GM12875 (cell line): ENCODE results near the gene SEC16A.

Experiments
- H3K4me3 ChIP-seq: one replicate; pipeline ENCODE4 v1.5.1; 2011; ENCODE audit warnings: low read depth, low read length, control low read depth
- TF ChIP-seq, protein P1 (sequence below): IDR thresholded peaks from 2 replicates; pipeline ENCODE4 v1.5.1; 2011; ENCODE audit warnings: low read depth, mild to moderate bottlenecking, control low read depth, inconsistent platforms, low read length, moderate library complexity, borderline replicate concordance; ENCODE audit not compliant: insufficient read depth

SEC16A gene, protein sequence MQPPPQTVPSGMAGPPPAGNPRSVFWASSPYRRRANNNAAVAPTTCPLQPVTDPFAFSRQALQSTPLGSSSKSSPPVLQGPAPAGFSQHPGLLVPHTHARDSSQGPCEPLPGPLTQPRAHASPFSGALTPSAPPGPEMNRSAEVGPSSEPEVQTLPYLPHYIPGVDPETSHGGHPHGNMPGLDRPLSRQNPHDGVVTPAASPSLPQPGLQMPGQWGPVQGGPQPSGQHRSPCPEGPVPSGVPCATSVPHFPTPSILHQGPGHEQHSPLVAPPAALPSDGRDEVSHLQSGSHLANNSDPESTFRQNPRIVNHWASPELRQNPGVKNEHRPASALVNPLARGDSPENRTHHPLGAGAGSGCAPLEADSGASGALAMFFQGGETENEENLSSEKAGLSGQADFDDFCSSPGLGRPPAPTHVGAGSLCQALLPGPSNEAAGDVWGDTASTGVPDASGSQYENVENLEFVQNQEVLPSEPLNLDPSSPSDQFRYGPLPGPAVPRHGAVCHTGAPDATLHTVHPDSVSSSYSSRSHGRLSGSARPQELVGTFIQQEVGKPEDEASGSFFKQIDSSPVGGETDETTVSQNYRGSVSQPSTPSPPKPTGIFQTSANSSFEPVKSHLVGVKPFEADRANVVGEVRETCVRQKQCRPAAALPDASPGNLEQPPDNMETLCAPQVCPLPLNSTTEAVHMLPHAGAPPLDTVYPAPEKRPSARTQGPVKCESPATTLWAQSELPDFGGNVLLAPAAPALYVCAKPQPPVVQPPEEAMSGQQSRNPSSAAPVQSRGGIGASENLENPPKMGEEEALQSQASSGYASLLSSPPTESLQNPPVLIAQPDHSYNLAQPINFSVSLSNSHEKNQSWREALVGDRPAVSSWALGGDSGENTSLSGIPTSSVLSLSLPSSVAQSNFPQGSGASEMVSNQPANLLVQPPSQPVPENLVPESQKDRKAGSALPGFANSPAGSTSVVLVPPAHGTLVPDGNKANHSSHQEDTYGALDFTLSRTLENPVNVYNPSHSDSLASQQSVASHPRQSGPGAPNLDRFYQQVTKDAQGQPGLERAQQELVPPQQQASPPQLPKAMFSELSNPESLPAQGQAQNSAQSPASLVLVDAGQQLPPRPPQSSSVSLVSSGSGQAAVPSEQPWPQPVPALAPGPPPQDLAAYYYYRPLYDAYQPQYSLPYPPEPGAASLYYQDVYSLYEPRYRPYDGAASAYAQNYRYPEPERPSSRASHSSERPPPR (N-terminal part only)

DNA sequence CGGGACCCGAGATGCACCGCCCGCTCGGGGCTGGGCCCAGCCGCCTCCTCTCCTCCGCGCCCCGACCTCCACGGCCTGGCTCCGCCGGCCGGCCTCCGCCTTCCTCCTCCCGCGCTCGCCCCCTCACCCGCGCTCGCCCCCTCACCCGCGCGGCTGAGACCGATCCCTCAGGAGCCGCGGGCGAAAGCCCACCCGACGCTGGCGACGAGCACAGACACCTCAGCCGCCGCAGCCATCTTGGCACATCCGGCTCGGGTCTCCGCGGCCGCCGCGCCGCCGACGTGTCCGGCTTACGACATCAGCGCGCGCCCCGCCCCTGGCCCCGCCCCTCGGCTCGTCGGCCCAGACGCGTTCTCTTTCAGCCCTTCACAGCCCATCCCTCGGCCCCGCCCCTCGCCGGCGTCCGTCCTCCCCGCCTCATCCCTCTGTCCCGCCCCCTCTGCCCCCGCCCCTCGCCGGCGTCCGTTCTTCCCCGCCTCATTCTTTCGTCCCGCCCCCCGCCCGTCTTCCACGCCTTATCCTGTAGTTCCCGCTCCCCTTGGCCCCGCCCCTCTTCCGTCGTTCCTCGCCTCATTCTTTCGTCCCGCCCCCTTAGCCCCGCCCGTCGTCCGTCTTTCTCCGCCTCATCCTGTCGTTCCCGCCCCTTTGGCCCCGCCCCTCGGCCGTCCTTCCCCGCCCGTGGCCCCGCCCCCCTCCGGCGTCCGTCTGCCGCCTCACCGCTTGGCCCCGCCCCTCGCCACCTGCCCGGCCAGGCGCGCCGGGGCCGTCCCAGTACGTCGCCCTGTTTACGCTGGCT, at the start of gene SEC16A:
Gene SEC16A (minus strand): TSS at position 248 of the 796 bp plus-strand sequence. CDS start 5,425 bp downstream, outside the sequence.
- peak within 1 kb of the TSS; percentile 89 for H3K4me3 ChIP-seq
- TF ChIP-seq, protein P1, sequence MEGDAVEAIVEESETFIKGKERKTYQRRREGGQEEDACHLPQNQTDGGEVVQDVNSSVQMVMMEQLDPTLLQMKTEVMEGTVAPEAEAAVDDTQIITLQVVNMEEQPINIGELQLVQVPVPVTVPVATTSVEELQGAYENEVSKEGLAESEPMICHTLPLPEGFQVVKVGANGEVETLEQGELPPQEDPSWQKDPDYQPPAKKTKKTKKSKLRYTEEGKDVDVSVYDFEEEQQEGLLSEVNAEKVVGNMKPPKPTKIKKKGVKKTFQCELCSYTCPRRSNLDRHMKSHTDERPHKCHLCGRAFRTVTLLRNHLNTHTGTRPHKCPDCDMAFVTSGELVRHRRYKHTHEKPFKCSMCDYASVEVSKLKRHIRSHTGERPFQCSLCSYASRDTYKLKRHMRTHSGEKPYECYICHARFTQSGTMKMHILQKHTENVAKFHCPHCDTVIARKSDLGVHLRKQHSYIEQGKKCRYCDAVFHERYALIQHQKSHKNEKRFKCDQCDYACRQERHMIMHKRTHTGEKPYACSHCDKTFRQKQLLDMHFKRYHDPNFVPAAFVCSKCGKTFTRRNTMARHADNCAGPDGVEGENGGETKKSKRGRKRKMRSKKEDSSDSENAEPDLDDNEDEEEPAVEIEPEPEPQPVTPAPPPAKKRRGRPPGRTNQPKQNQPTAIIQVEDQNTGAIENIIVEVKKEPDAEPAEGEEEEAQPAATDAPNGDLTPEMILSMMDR: no peak

DNA sequence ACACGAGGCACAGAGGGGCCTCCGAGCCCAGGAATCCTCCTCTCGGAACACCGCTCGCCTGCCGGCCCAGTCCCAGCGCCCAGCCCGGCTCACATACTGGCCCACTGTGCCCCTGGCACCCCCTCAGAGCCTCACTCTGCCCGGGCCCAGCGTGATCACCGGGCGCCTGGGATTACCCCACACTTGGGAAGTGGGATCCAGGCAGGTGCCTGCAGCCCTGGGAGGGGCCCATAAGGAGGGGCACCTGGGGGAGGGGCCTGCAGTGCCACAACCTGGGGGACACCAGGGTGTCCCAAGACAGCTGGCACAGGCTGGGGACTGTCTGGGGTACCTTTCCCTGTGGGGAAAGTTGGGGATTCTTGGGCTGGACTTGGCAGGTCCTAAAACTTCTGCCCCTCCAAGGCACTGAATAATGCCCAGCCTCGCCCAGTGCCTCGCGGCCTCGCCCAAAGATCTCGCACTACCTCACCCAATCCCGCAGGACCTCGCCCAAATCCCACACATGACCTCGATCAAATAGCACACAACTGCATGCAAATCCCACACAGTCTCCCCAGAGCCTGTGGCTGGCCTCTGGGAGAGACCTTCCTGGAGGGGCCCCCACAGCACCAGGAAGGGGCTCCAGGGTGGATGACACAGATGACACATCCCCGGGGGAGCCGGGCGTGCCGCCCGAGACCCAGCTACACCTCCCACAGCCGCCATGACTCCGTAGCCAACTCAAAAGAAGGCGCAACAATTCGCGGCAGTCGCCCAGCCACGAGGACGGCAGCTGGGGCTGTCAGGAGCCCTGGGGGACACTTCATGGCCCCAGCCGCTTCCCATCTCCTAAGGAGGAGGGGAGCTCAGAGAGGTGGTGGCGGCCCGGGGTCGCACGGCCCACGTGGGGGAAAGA, 49.3 kb upstream of the SEC16A start:
- H3K4me3 ChIP-seq: no peak overlapping the region
- TF ChIP-seq, protein P1: no peak

DNA sequence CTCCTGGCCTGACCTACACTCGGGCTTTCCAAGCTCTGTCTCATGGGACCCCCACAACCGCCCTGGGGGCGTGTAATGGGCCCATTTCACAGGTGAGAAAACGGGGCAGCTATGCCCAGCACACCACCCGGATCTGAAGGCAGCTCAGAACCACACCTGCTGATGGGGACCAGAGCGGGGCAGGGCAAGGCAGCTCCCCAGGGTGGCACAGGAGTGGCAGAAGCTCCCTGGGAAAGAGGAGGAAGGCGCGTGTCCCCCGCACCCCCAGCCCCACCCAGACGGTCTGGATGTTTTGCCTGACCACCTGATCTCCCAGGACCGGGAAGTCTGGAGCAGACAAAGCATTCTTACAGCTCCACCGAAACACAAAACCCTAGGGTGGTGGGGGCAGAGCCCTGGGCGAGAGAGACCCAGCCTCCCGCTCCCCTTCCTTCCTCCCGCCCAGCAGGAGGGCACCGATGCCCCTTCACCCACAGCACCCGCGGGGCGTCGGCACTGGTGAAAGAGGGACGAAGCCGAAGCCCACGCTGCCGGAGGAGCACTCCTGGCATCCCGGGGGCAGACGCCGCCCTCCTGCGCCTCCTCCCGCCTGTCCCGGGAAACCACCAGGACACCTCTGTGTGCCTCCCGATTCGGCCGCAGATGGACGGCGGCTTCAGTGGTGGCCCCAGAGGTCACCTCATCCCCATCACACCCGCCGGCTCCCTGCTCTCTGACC, 48.5 kb upstream of the SEC16A start:
- H3K4me3 ChIP-seq: no peak overlapping the region
- TF ChIP-seq, protein P1: no peak

DNA sequence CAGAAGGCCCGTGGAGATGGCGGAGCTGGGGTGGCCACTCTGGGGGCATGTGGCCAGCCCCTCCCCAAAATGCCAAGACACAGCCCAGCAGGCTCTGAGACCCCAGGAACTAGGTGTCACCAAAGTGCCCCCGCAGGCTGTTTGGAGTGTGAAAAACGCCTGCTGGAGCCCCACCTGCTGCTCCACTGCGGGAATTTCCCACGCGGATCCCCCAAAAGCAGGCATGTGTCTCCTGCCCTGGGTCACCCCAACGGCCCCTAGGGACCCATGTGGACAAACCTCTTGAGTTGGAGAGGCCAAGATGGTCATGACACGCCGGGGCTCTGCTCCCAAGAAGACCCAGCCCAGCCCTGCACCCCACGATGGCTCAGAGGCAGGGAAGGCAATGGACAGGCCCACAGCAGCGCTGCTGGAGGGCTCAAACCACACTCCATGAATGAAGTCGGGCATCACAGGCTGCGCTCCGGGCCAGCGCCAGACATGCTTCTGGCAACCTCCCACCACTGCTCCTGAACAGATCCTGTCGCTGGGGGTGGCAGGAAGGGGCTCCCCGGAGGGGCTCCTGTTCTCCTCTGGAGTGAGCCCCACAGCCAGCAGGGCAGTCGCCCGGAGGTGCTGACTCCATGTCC, 47.7 kb upstream of the SEC16A start:
- no peak overlapping the region for H3K4me3 ChIP-seq
- TF ChIP-seq, protein P1: no peak

DNA sequence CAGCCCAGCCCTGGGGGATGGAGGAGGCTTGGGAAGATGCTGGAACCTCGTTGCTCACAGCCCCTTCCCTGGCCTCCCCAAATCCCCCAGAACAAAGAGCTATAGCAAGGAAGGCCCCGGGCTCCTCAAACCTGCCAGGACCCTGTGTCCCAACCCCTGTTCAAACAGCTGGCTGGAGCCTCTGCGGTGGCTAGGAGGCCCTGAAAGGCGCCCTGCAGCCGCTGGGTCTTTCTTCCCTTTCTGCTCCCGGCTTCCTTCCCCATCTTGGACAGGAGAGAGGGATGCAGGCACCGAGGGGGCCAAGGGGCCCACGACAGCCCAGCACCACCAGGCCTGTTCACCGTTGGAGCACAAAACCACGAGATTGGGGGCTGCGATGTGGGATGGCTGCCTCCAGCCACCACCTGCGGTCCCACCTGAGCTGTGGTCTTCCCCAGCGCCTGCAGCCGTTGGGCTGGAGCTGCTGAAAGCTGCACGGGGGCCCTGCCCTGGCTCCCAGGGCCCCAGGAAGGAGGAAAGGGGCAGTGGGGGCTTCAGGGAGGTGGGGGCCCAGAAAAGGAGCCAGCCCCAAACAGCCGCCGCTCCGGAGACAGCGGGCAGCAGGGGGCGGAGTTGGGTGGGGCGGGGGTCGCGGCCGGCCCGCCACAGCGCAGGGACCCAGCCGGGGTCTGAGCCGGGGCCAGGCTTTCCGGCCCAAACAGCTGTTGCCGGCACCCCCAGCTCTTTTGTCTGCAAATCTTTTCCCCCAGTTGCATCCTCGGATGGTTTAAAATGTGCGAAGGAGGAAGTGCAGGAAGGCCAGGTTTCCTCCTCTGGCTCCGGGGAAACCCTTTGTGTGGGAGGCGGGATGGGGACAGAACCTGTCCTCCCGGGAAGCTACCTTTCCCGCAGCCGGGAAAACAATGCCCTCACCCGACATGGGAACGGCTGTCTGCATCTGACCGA, 46.9 kb upstream of the SEC16A start:
- TF ChIP-seq, protein P1: no peak
- no peak overlapping the region for H3K4me3 ChIP-seq
